ENCODE measurements around the gene KMT5B.

GRCh38 chr11:68133761-68134160 is 79.3 kb downstream of the KMT5B start:
- TF ChIP-seq CTCF (IDR thresholded peaks at IDR 0.05) = no peak
- no peak for TF ChIP-seq POLR2A (IDR thresholded peaks at IDR 0.05)

All from thyroid gland (tissue), 4 donors.